GM23338 (cell line): ENCODE measurements around the gene IL6R.

Experiments
- CTCF ChIP-seq, 2 experiments: fragments of 200-600 bp in 1 of 2; sonication (generic) in 1 of 2; conservative IDR thresholded peaks; 2 replicates each; pipeline versions ENCODE4 v1.5.1 to v1.6.1; 2016 to 2017; ENCODE audit warnings: antibody characterized with exemption in 2 of 2, low read depth in 2 of 2, mild to moderate bottlenecking in 2 of 2, moderate library complexity in 1 of 2
- POLR2AphosphoS5 ChIP-seq: IDR thresholded peaks from 2 replicates; pipeline ENCODE4 v1.6.1; 2016; ENCODE audit warnings: antibody characterized with exemption, low read depth
- REST ChIP-seq: IDR thresholded peaks from one replicate; pipeline ENCODE4 v1.6.1; 2018; ENCODE audit warnings: antibody characterized with exemption; ENCODE audit not compliant: unreplicated experiment

DNA sequence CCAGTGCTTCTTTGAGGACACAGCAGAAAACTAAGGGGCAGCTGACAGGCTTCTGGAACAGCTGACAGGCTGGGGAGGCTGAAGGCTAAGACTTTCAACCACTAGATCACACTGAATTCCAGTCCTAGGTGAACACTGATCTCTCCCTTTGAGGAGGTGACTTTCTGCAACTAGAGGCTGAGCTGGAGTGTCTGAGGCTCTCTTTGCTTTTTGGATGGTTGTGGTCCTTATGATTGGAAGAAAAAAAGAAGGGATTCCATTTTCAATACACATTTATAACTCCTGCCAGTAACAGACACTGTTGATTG is 1.4 kb downstream of the IL6R start:
- no peak for TF ChIP-seq POLR2AphosphoS5
- TF ChIP-seq REST, result no peak
- TF ChIP-seq CTCF (conservative IDR thresholded peaks at IDR 0.05; ENCODE audit: low read depth in 2 of 2), result no peak
